GM21737 (cell line): ENCODE results near the gene PXK.
A peak's percentile ranks its signal among the peaks of the same experiment; 100 is the strongest.
"Not testable (repeated sequence)": the region's sequence is repeated elsewhere in the genome, so short reads cannot be mapped to it uniquely, and the experiment has no call there.

Source experiments
- ATAC-seq: cut with Tn5 transposase; IDR thresholded peaks from one replicate; pipeline ENCODE4 v1.9.1; 2021; ENCODE audit warnings: mild to moderate bottlenecking, moderate library complexity; ENCODE audit not compliant: unreplicated experiment

The PXK gene

GRCh38 chr3:58323529-58324390, 8.9 kb upstream of the PXK start:
- no peak for ATAC-seq

DNA sequence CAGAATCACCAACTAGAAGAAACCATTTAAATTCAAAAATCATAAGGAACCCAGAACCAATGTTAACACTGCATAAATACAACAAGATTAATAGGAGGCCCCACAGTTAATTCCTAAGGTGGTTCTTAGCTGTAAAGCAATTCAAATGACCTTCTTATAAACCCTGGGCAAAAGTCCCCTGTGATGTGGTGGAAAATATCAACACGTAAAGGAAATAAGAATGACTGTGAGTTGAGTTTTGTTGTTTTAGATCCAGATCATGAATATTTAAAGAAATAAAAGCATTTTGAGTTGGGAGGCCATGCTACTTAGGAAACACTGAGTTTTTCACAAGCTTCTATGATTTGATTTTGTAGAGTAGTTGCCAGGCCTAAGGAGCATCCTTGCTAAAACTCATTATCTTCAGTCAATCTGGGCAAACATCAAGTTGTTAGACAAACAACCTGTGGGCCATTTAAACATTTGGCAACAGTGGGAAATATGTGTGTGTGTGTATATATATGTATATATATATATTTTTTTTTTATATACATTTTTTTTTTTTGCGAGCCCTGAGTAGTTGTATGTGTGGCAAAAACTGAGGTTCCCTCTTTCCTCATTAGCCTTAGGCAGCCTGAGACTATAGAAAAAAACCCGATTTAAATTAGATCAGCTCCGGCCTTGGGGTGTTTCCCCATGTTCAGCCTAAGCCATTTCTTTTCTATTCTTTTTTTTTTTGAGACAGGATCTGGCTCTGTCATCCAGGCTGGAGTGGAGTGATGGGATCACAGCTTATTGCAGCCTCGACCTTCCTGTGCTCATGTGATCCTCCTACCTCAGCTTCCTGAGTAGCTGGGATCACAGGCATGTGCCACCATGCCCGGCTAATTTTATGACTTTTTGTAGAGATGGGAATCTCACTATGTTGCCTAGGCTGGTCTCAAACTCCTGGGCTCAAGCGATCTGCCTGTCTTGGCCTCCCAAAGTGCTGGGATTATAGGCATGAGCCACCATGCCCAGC, 8.0 kb upstream of the PXK start:
- no peak for ATAC-seq

- no peak for ATAC-seq
Measured at GRCh38 chr3:58325525-58325992, 7.1 kb upstream of the PXK start.

GRCh38 chr3:58326267-58326900, 6.3 kb upstream of the PXK start:
- ATAC-seq: no peak

- ATAC-seq: no peak
Measured at GRCh38 chr3:58329150-58329921, 3.4 kb upstream of the PXK start.

GRCh38 chr3:58329922-58330413, 2.7 kb upstream of the PXK start:
- no peak for ATAC-seq

GRCh38 chr3:58331593-58332152, 1.0 kb upstream of the PXK start:
- no peak for ATAC-seq

DNA sequence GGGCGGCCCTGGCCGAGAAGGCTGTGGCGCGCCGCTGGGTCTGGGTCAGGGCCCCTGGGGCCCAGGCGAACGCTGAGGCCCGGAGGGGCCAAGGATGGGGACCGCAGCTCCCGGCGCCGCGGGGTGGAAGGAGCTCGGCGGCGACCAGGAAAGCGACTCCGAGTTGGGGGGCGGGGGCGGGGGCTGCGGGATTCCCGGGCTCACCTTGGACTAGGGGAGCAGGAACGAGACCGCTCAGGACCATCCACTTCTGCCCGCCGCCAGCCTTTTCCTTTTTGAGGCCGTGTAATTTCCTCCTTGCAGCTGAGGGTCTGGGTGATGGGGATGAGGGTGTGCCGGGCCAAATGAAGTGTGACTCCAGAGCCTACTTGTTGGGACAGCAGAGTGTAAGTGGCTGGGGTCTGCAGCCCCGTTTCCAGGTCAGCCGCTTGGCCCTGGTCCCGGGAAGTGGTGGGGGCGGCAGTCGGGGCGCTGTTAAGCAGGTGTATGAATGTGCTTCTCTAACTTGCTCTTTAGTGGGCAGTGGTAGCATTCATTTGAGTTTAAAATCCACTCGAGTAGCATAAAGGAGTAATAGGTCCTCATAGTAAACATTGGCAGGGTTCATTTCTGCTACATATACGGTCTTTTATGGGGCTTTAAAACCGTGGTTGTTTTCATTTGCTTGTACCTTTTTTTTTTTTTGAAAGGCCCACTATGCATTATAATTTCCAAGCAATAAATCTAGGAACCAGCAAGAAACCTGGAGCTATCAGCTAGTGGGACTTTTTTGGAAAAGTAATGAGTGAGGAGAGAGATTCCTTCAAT, 717 bp downstream of the PXK start:
- peak; percentile 37 for ATAC-seq

GRCh38 chr3:58334013-58334321, 1.3 kb downstream of the PXK start:
- ATAC-seq: no peak

- ATAC-seq: no peak
Measured at GRCh38 chr3:58334506-58334884, 1.8 kb downstream of the PXK start.

GRCh38 chr3:58335652-58335947, 2.9 kb downstream of the PXK start:
- ATAC-seq: no peak

DNA sequence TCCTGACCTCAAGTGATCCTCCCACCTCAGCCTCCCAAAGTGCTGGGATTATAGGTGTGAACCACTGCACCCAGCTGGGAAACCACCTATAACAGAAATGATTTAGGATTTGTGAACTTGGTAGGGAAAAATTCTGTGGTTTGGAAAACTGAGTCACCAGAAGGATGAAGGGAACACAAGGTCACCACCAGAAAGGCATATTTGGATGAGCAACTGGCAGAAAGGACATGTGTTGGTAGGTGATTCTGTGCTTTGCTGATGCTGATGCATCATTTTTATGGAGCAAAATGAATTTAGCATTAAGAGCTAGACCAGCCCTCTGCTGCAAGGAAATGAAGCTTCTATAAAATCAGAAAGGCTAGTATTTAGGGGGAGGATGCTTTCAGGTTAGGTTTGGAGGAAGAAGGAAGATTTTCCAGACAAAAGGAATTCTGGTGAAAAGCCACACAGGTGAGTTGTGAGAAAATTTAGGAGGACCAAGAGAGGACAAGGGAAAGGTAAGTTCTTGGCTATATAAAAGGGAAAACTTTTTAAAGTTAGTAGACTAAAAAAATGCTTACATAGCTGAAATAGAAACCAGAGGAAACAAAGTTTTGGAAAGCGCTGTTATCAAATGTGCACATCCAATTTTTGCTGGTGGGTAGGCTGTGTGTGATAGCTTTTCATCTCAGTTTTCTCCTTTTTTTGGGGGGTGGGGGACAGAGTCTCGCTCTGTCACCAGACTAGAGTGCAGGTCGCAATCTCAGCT, 3.6 kb downstream of the PXK start:
- no peak for ATAC-seq

DNA sequence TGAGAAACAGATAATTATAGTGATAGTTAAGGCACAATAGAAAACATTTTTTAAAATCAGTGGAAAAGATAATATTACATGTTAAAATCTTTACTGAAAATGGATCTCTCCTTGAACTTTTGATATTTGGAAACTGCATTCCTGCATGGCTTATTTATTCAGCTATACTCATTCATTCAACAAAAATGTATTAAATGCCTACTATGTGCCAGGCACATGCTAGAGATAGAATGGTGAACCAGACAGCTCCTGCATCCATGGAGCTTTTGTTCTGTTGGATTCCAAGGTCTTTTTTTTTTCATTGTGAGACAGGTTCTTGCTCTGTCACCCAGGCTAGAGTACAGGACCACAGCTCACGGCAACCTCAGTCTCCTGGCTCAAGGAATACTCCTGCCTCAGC, 4.5 kb downstream of the PXK start:
- no peak for ATAC-seq

GRCh38 chr3:58339146-58339545, 6.5 kb downstream of the PXK start:
- ATAC-seq: not testable (repeated sequence)

GRCh38 chr3:58340594-58341244, 8.0 kb downstream of the PXK start:
- ATAC-seq: no peak

DNA sequence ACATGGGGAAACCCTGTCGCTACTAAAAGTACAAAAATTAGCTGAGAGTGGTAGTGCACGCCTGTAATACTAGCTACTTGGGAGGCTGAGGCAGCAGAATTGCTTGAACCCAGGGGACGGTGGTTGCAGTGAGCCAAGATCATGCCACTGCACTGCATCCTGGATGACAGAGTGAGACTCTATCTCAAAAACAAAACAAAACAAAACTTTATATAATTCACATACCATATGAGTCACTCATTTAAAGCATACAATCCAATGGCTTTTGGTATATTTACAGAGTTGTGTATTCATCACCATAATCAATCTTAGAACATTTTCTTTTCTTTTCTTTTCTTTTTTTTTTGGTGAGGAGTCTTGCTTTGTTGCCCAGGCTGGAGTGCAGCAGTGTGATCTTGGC, 8.7 kb downstream of the PXK start:
- no peak for ATAC-seq

- ATAC-seq: no peak
Measured at GRCh38 chr3:58342676-58343075, 10.0 kb downstream of the PXK start.

- no peak for ATAC-seq
Measured at GRCh38 chr3:58345457-58345856, 12.8 kb downstream of the PXK start.
